ENCODE data around the gene UQCRHL. TPM values are rescaled to one million over a fixed set of nuclear protein-coding genes. Genes with fewer than 3 reads are reported as not detected.

UQCRHL gene
- total and polyA plus RNA-seq, 10 of the 15 experiments (the other 5 are each of a cell fraction or from before 2014, with no cell fraction given), result 1.4 to 17.3 (median 5.7) TPM

GRCh38 chr1:15849775-15850324 is 42.4 kb upstream of the UQCRHL start (continued):
- peak; percentile 56; the same call in 2 of the 3 replicates for TF ChIP-seq POU2F2 (IDR thresholded peaks at IDR 0.05; ENCODE audit: borderline replicate concordance, low read depth, low read length)
- TF ChIP-seq, protein P1, sequence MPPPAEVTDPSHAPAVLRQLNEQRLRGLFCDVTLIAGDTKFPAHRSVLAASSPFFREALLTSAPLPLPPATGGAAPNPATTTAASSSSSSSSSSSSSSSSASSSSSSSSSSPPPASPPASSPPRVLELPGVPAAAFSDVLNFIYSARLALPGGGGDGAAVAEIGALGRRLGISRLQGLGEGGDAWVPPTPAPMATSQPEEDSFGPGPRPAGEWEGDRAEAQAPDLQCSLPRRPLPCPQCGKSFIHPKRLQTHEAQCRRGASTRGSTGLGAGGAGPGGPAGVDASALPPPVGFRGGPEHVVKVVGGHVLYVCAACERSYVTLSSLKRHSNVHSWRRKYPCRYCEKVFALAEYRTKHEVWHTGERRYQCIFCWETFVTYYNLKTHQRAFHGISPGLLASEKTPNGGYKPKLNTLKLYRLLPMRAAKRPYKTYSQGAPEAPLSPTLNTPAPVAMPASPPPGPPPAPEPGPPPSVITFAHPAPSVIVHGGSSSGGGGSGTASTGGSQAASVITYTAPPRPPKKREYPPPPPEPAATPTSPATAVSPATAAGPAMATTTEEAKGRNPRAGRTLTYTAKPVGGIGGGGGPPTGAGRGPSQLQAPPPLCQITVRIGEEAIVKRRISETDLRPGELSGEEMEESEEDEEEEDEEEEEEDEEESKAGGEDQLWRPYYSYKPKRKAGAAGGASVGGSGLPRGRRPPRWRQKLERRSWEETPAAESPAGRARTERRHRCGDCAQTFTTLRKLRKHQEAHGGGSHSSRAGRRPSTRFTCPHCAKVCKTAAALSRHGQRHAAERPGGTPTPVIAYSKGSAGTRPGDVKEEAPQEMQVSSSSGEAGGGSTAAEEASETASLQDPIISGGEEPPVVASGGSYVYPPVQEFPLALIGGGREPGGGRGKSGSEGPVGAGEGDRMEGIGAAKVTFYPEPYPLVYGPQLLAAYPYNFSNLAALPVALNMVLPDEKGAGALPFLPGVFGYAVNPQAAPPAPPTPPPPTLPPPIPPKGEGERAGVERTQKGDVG (CRISPR knock-in tag; IDR thresholded peaks at IDR 0.05), result no peak
- TF ChIP-seq MYB (IDR thresholded peaks at IDR 0.05; ENCODE audit: borderline replicate concordance, low read depth, low read length), result no peak
- TF ChIP-seq YBX1 (IDR thresholded peaks at IDR 0.05), result no peak
- TF ChIP-seq BMI1 (IDR thresholded peaks at IDR 0.05; ENCODE audit: borderline replicate concordance), result no peak
- TF ChIP-seq TAF1 (IDR thresholded peaks at IDR 0.05; ENCODE audit: borderline replicate concordance, low read depth, low read length), result peak; percentile 53; the same call in 1 of the 2 replicates
- peak in 1 of 2 experiments; percentile 44; a peak in 1 of 3 replicates for TF ChIP-seq EGR1 (IDR thresholded peaks at IDR 0.05; ENCODE audit: borderline replicate concordance in 1 of 2, low read depth in 2 of 2, low read length in 2 of 2)
- no peak for TF ChIP-seq EZH2 (IDR thresholded peaks at IDR 0.05; ENCODE audit: borderline replicate concordance, control insufficient read depth, low read depth, low read length)
- TF ChIP-seq, protein P2, sequence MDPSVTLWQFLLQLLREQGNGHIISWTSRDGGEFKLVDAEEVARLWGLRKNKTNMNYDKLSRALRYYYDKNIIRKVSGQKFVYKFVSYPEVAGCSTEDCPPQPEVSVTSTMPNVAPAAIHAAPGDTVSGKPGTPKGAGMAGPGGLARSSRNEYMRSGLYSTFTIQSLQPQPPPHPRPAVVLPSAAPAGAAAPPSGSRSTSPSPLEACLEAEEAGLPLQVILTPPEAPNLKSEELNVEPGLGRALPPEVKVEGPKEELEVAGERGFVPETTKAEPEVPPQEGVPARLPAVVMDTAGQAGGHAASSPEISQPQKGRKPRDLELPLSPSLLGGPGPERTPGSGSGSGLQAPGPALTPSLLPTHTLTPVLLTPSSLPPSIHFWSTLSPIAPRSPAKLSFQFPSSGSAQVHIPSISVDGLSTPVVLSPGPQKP (IDR thresholded peaks at IDR 0.05; ENCODE audit: low read depth, low read length), result no peak
- no peak for TF ChIP-seq SUZ12 (IDR thresholded peaks at IDR 0.05; ENCODE audit: unreplicated experiment)
- TF ChIP-seq, protein P3, sequence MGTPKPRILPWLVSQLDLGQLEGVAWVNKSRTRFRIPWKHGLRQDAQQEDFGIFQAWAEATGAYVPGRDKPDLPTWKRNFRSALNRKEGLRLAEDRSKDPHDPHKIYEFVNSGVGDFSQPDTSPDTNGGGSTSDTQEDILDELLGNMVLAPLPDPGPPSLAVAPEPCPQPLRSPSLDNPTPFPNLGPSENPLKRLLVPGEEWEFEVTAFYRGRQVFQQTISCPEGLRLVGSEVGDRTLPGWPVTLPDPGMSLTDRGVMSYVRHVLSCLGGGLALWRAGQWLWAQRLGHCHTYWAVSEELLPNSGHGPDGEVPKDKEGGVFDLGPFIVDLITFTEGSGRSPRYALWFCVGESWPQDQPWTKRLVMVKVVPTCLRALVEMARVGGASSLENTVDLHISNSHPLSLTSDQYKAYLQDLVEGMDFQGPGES (IDR thresholded peaks at IDR 0.05), result no peak
- no peak for TF ChIP-seq CREB1 (IDR thresholded peaks at IDR 0.05; ENCODE audit: low read depth)
- no peak for TF ChIP-seq BCL3 (IDR thresholded peaks at IDR 0.05; ENCODE audit: borderline replicate concordance, insufficient read depth, low read depth, low read length, poor library complexity, severe bottlenecking)
- peak; percentile 92 to 95 for TF ChIP-seq BHLHE40 (IDR thresholded peaks at IDR 0.05; ENCODE audit: borderline replicate concordance in 1 of 2, low read depth in 2 of 2, low read length in 1 of 2)
- no peak for TF ChIP-seq TBL1XR1 (IDR thresholded peaks at IDR 0.05; ENCODE audit: low read depth, low read length)
- no peak for TF ChIP-seq RB1 (IDR thresholded peaks at IDR 0.05; ENCODE audit: borderline replicate concordance)
- TF ChIP-seq ASH2L (IDR thresholded peaks at IDR 0.05; ENCODE audit: borderline replicate concordance, low read depth), result no peak
- no peak for TF ChIP-seq NRF1 (conservative IDR thresholded peaks at IDR 0.05; ENCODE audit: low read depth, low read length)
- no peak for TF ChIP-seq RAD51 (IDR thresholded peaks at IDR 0.05)
- peak; percentile 13 for TF ChIP-seq POLR2AphosphoS5 (IDR thresholded peaks at IDR 0.05; ENCODE audit: low read length)
- TF ChIP-seq ATF7 (IDR thresholded peaks at IDR 0.05; ENCODE audit: low read depth), result no peak
- TF ChIP-seq RAD21 (IDR thresholded peaks at IDR 0.05; ENCODE audit: insufficient read depth, low read depth, low read length), result no peak
- TF ChIP-seq SPI1 (IDR thresholded peaks at IDR 0.05; ENCODE audit: borderline replicate concordance, insufficient read depth, low read depth, low read length), result 0 out of 2 replicates have a peak, but pooled peaks have one; percentile 41
- TF ChIP-seq NR2F1 (conservative IDR thresholded peaks at IDR 0.05), result 0 out of 2 replicates have a peak, but pooled peaks have one; percentile 24
